HG02840 (cell line): Measurements from ENCODE around the gene SHOC2.

ENCODE experiments used
- ATAC-seq: cut with Tn5 transposase; IDR thresholded peaks from one replicate; pipeline ENCODE4 v1.9.1; 2021; ENCODE audit warnings: mild to moderate bottlenecking, moderate library complexity, moderate number of reproducible peaks; ENCODE audit not compliant: unreplicated experiment, low FRiP score

Gene SHOC2

GRCh38 chr10:110939419-110939818 is 20.0 kb downstream of the SHOC2 start:
- no peak for ATAC-seq

GRCh38 chr10:110944792-110945396 is 25.5 kb downstream of the SHOC2 start:
- no peak for ATAC-seq

GRCh38 chr10:110946496-110946895 is 27.1 kb downstream of the SHOC2 start:
- ATAC-seq = no peak

DNA sequence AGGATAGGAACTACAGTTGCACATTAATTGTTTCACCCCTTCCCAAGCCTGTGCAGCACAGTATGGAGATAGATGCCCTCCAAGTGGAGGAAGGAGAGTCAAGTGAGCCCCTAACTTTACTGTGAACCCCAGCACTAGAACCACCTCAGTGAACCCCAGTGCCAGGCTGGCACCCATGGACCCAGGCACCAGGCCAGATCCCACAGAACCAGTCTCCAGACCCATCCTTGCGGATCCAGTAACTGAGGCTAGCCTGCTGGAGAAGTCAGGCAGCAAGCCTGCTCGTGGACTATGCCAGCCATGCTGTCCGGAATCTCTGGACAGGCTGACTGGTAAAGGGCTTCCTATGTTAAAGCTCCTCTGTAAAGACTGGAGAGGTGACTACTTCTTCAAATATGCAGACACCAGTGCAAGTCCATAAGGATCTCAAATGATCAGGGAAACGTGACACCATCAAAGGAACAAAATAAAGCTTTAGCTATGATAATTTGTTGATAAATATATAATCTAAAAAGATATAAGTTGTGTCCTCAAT is 27.7 kb downstream of the SHOC2 start:
- no peak for ATAC-seq

GRCh38 chr10:110951381-110951780 is 32.0 kb downstream of the SHOC2 start:
- ATAC-seq = no peak

GRCh38 chr10:110957606-110958005 is 38.2 kb downstream of the SHOC2 start:
- ATAC-seq = no peak

GRCh38 chr10:110959379-110960332 is 40.3 kb downstream of the SHOC2 start:
- no peak for ATAC-seq

GRCh38 chr10:110960333-110960712 is 40.9 kb downstream of the SHOC2 start:
- ATAC-seq = no peak

GRCh38 chr10:110962443-110962842 is 43.0 kb downstream of the SHOC2 start:
- ATAC-seq = no peak

GRCh38 chr10:110963162-110963561 is 43.8 kb downstream of the SHOC2 start:
- no peak for ATAC-seq

DNA sequence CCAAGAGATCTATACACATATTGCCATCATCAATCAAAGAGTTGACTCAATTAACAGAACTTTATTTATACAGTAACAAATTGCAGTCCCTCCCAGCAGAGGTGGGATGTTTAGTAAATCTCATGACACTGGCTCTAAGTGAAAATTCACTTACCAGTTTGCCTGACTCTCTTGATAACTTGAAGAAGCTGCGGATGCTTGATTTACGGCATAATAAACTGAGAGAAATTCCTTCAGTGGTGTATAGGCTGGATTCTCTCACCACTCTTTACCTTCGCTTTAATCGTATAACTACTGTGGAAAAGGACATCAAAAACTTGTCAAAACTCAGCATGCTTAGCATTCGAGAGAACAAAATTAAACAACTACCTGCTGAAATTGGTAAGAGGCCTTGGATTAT is 45.3 kb downstream of the SHOC2 start:
- ATAC-seq = no peak

DNA sequence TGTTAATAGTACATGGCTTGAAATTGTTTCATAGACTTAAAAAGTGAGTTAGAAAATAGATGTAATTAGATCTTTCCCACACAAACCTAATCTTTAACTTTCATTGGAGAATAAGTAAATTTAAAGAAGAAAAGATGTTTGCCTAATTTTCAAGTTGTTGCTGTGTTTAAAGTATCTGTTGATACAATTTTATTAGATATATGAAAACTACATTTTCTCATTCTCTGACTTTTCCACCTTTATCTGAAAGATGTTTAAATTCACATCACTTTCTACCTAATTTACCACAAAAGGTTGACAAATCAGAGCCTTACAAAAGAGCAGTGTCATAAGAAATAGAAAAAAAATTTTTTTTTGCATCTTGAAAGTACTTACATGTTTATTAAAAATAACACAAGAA is 45.8 kb downstream of the SHOC2 start:
- ATAC-seq = no peak

- no peak for ATAC-seq
Observed at GRCh38 chr10:110966146-110966545, 46.7 kb downstream of the SHOC2 start.

DNA sequence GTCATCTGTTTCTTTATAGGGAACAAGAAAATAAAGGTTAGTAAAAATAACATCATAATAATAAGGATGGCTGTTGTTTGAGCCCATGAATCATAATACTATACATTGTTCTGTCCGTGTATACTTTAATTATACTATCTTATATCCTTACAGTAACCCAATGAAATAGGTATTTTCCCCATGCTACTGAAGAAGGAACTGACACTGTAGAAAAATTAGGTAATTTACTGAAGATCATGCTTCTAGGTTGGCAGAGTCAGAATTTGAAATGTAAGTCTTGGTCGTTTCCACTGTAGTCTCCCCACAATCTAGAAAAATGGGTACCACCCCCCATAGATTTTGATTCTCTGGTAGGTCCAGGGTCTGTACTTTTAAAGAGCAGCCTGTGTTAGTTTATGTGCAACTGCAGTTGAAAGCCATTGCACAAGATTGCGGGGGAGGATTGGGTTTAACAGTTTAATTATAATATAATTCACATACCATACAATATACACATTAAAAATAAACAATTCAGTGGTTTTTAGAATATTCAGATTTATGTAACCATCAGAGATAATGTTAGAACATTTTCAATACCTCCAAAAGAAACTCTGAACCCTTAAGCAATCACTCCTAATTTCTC is 47.7 kb downstream of the SHOC2 start:
- ATAC-seq = no peak

DNA sequence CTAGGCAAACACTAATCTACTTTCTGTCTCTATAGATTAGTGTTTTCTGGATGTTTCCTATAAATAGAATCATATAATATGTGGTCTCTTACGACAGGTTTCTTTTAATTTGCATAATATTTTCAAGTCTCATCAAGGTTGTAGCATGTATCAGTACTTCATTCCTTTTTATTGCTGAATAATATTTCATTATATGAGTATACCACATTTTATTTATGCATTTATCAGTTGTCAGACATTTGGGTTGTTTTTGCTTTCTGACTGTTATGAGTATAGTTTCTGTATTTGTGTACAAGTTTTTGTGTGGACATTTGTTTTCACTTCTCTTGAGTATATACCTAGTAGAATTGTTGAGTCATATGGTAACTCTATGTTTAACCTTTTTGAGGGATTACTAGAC is 48.2 kb downstream of the SHOC2 start:
- peak; percentile 68 for ATAC-seq

DNA sequence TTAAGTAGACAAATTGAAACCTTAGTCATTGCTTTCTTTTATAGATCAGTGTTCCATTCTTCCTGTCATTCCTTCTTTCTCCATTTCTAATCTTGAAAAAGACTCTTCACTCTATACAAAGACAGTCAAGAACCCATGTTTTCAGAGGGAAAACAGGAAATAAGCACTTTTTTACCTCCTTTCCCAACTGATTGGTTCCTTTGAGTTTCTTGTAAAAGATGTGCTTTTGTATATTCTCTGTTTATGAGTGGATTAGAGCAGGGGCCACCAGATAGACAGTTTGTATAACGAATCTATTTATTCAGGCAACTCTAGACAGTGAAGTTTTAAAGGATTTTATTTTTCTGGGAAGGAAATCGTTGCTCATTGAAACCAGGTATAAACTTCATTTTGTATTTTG is 49.8 kb downstream of the SHOC2 start:
- no peak for ATAC-seq

GRCh38 chr10:110971638-110972037 is 52.2 kb downstream of the SHOC2 start:
- no peak for ATAC-seq

DNA sequence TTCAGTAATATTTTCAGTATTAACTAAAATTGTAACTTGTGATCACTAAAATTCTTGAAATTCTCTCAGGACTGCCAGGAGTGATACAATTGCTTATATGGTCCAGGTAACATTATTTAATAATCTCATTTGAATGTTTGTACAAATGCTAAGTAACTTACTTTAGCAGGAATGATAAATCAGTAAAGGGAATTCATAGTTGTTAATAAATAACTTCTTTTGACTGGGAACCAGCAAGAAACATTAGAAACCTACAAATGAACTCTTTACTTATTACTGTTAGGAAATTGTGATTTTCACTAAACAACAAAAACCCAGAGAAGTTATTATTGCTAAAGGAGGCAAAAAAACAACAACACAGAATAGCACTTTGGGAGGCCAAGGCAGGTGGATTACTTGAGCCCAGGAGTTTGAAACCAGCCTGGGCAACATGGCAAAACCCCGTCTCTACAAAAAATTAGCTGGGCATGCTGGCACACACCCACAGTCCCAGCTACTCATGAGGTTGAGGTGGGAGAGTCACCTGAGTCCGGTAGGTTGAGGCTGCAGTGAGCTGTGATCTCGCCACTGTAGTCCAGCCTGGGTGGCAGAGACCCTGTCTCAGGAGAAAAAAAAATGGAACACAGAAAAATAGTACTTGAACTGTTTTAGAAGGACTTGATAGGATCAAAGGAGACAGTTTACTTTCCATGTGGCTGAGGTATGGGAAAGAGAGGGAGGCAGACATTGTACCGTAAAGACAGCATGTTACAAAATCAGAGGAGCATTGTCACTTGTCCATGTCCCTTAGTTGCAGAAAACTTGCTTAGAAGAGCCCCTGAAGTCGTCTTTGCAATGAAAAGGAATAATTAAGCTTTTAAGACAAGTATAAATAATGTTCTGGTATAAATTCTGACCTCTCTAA is 53.1 kb downstream of the SHOC2 start:
- ATAC-seq = no peak

GRCh38 chr10:110973400-110973799 is 54.0 kb downstream of the SHOC2 start:
- no peak for ATAC-seq

DNA sequence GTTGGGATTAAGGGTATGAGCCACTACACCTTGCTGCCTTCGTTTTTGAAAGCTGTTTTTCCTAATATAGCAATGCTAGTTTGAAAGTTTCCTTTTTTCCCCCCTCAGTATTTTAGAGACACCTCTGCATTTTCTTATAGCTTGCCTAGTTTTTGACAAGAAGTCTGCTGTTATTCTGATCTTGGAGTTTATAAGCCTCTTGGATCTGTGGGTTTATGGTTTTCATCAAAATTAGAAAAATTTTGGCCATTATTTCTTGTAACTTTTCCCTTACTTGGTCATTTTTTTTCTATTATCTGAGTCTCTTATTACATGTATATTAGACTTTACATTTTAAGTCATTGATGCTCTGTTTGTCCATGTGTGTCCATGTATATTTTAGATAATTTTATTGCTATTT is 57.2 kb downstream of the SHOC2 start:
- ATAC-seq = no peak
